22Rv1 (cell line): Measurements from ENCODE around the gene HRCT1.

ENCODE experiments used
- CTCF ChIP-seq: fragments of 450-650 bp; IDR thresholded peaks from 2 replicates; pipeline ENCODE4 v1.5.1; 2017; ENCODE audit warnings: mild to moderate bottlenecking
- ZFX ChIP-seq: fragments of 450-650 bp; IDR thresholded peaks from 2 replicates; pipeline ENCODE4 v1.6.1; 2017; ENCODE audit warnings: antibody characterized with exemption, borderline replicate concordance

- TF ChIP-seq CTCF, result no peak
- TF ChIP-seq ZFX, result no peak
These were observed 9.8 kb downstream of the HRCT1 start for GRCh38 chr9:35915681-35916294.
